SK-N-SH (cell line): ENCODE results near the gene RAB11B. TPM values are rescaled to one million over a fixed set of nuclear protein-coding genes. Genes with fewer than 3 reads are reported as not detected.

ENCODE experiments used
- CTCF ChIA-PET: fragments of 300-600, 350-600 bp; formaldehyde crosslinking; extraction: SDS; loops from one replicate; lab custom pipeline; 2021; lab: Yijun Ruan, JAX
- POLR2A ChIA-PET: fragments of 350-600 bp; sonication (Branson Sonifier 250); formaldehyde crosslinking; extraction: SDS; loops from one replicate; lab custom pipeline; 2020; ENCODE audit warnings: antibody characterized with exemption, inconsistent platforms; lab: Yijun Ruan, JAX
- DNase-seq: peaks from one replicate; pipeline ENCODE4 v3.0.0; 2012
- H2AFZ ChIP-seq: fragments of 200-600 bp; sonication (generic); 2 replicates; pipeline ENCODE4 v1.8.1; 2016; ENCODE audit warnings: antibody characterized with exemption, mild to moderate bottlenecking, low read depth
- H3F3A ChIP-seq: fragments of 200-600 bp; sonication (generic); replicated peaks from 2 replicates; pipeline ENCODE3; 2016; ENCODE audit warnings: antibody characterized with exemption, mild to moderate bottlenecking; ENCODE audit not compliant: insufficient read depth
- H3K27ac ChIP-seq, 2 experiments: fragments of 200-500 bp in 1 of 2; fragments of 200-600 bp in 1 of 2; sonication (Bioruptor generic) in 1 of 2; sonication (generic), shearing (Covaris generic) in 1 of 2; 2 replicates each; pipeline versions ENCODE4 v1.5.1 to v1.6.1; 2014 to 2016; ENCODE audit warnings: low read depth in 2 of 2, inconsistent platforms in 1 of 2, low read length in 1 of 2, mild to moderate bottlenecking in 1 of 2, mixed read lengths in 1 of 2
- H3K27me3 ChIP-seq: fragments of 200-600 bp; sonication (generic), shearing (Covaris generic); 2 replicates; pipeline ENCODE4 v1.6.1; 2016; ENCODE audit warnings: mixed run types; ENCODE audit not compliant: insufficient read depth
- H3K36me3 ChIP-seq, 2 experiments: fragments of 200-500 bp in 1 of 2; fragments of 200-600 bp in 1 of 2; sonication (Bioruptor generic) in 1 of 2; sonication (generic) in 1 of 2; replicated peaks in 1 of 2; 2 replicates each; pipeline versions ENCODE3 to v1.5.1; 2014 to 2016; ENCODE audit warnings: low read length in 1 of 2, mild to moderate bottlenecking in 1 of 2; ENCODE audit not compliant: insufficient read depth in 2 of 2, control insufficient read depth in 1 of 2
- H3K4me1 ChIP-seq, 2 experiments: fragments of 200-500 bp in 1 of 2; fragments of 200-600 bp in 1 of 2; sonication (Bioruptor generic) in 1 of 2; sonication (generic), shearing (Covaris generic) in 1 of 2; 2 replicates each; pipeline versions ENCODE4 v1.5.1 to v1.6.1; 2014 to 2016; ENCODE audit warnings: low read depth in 1 of 2, low read length in 1 of 2, mixed run types in 1 of 2; ENCODE audit not compliant: insufficient read depth in 2 of 2, control insufficient read depth in 1 of 2
- H3K4me2 ChIP-seq: fragments of 200-600 bp; sonication (generic), shearing (Covaris generic); 2 replicates; pipeline ENCODE4 v1.6.1; 2017; ENCODE audit warnings: mixed run types
- H3K4me3 ChIP-seq, 2 experiments: fragments of 200-500 bp in 1 of 2; fragments of 200-600 bp in 1 of 2; sonication (Bioruptor generic) in 1 of 2; sonication (generic), shearing (Covaris generic) in 1 of 2; 2 replicates each; pipeline versions ENCODE4 v1.5.1 to v1.8.1; 2014 to 2016; ENCODE audit warnings: low read depth in 2 of 2, inconsistent platforms in 1 of 2, low read length in 1 of 2, mild to moderate bottlenecking in 1 of 2, mixed read lengths in 1 of 2, moderate library complexity in 1 of 2
- H3K79me2 ChIP-seq: fragments of 200-600 bp; sonication (generic); 2 replicates; pipeline ENCODE4 v1.8.1; 2017; ENCODE audit warnings: mild to moderate bottlenecking; ENCODE audit not compliant: insufficient read depth
- H3K9ac ChIP-seq: fragments of 200-600 bp; sonication (generic); 2 replicates; pipeline ENCODE4 v1.6.1; 2017; ENCODE audit warnings: mixed run types
- H3K9me2 ChIP-seq: fragments of 200-600 bp; sonication (generic); 2 replicates; pipeline ENCODE4 v1.6.1; 2017; ENCODE audit warnings: mixed run types
- H3K9me3 ChIP-seq: fragments of 200-600 bp; sonication (generic); 2 replicates; pipeline ENCODE4 v1.6.1; 2017; ENCODE audit warnings: mixed run types, mild to moderate bottlenecking, moderate library complexity
- H4K20me1 ChIP-seq: fragments of 200-600 bp; sonication (generic); 2 replicates; pipeline ENCODE4 v1.6.1; 2017; ENCODE audit warnings: mild to moderate bottlenecking, mixed run types; ENCODE audit not compliant: insufficient read depth
- CHD2 ChIP-seq: fragments of 150-350 bp; IDR thresholded peaks from 2 replicates; pipeline ENCODE4 v1.6.1; 2018; ENCODE audit warnings: low read length; ENCODE audit not compliant: partially characterized antibody
- ELF1 ChIP-seq: IDR thresholded peaks from 2 replicates; pipeline ENCODE4 v1.4.0; 2012
- EP300 ChIP-seq, 2 experiments: IDR thresholded peaks; 2 replicates each; pipeline versions ENCODE4 v1.4.0 to v1.6.1; 2012; ENCODE audit warnings: borderline replicate concordance in 1 of 2, low read depth in 1 of 2, low read length in 1 of 2
- EZH2phosphoT487 ChIP-seq: fragments of 200-600 bp; sonication (generic); IDR thresholded peaks from 2 replicates; pipeline ENCODE4 v1.6.1; 2017; ENCODE audit warnings: low read depth, mixed run types, mild to moderate bottlenecking, antibody characterized with exemption, moderate library complexity, borderline replicate concordance
- FOXJ3 ChIP-seq: sonication (generic); formaldehyde crosslinking; IDR thresholded peaks from 2 replicates; pipeline ENCODE4 v1.5.1; 2020; ENCODE audit warnings: mild to moderate bottlenecking, missing genetic modification reagents
- FOXM1 ChIP-seq: IDR thresholded peaks from 2 replicates; pipeline ENCODE4 v1.4.0; 2012; ENCODE audit warnings: low read depth, mild to moderate bottlenecking
- GABPA ChIP-seq: IDR thresholded peaks from 2 replicates; pipeline ENCODE4 v1.4.0; 2012; ENCODE audit warnings: low read depth, mild to moderate bottlenecking
- GATA2 ChIP-seq: sonication (generic); formaldehyde crosslinking; IDR thresholded peaks from 2 replicates; pipeline ENCODE4 v1.5.0; 2020; ENCODE audit warnings: mild to moderate bottlenecking, missing genetic modification reagents
- JUND ChIP-seq: IDR thresholded peaks from 2 replicates; pipeline ENCODE4 v1.4.0; 2012
- MXI1 ChIP-seq: IDR thresholded peaks from 2 replicates; pipeline ENCODE4 v1.6.1; 2012; ENCODE audit warnings: mild to moderate bottlenecking, low read depth, low read length, improper control_type of control experiment
- POLR2AphosphoS5 ChIP-seq: IDR thresholded peaks from 2 replicates; pipeline ENCODE4 v1.6.1; 2012; ENCODE audit warnings: low read depth, low read length
- RCOR1 ChIP-seq: fragments of 150-350 bp; IDR thresholded peaks from 2 replicates; pipeline ENCODE4 v1.6.1; 2017; ENCODE audit warnings: antibody characterized with exemption, low read length
- RXRA ChIP-seq: IDR thresholded peaks from 2 replicates; pipeline ENCODE4 v1.4.0; 2012; ENCODE audit warnings: low read depth, mild to moderate bottlenecking, borderline replicate concordance
- TEAD4 ChIP-seq: IDR thresholded peaks from 2 replicates; pipeline ENCODE4 v1.4.0; 2012; ENCODE audit warnings: mild to moderate bottlenecking, borderline replicate concordance; ENCODE audit not compliant: insufficient read depth
- WGBS: methylation state at CpG from one replicate; pipeline ENCODE4 v1.1.6; 2017; ENCODE audit warnings: low lambda C conversion rate; 5-methylcytosine and 5-hydroxymethylcytosine counted together
- polyA plus RNA-seq, 3 experiments: library from polyadenylated mRNA; depleted of rRNA; stranded (reverse); fragments of >200 nt; gene quantifications; 2 replicates each; pipeline ENCODE4 v1.2.3, GENCODE V29; 2012
- TF ChIP-seq, protein P1 (sequence below): fragments of 150-350 bp; IDR thresholded peaks from 2 replicates; pipeline ENCODE4 v1.6.1; 2016; ENCODE audit warnings: mild to moderate bottlenecking, low read depth, low read length
- TF ChIP-seq, protein P2 (sequence below): IDR thresholded peaks from 2 replicates; pipeline ENCODE4 v1.4.0; 2012; ENCODE audit warnings: low read depth, borderline replicate concordance

Gene RAB11B
- polyA plus RNA-seq, 1 of the 3 experiments (the other 2 are of a cell fraction), result 127 TPM

DNA sequence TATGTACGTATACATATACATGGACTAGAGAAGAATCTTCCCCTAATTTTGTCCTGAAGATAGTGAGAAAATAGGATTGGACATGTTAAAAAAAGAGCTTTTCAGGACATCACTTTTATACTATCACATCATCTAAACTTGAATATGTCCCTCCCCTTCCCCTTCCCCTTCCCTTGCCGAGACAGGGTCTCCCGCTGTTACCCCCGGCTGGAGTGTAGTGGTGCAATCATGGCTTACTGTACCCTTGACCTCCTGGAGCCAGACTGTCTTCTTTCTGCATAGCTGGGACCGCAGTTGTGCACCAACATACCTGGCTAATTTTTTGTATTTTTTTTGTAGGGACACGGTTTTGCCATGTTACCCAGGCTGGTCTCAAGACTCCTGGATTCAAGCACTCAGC lies 61.2 kb downstream of the RAB11B start:
- DNase-seq, result no peak
- TF ChIP-seq, protein P1, sequence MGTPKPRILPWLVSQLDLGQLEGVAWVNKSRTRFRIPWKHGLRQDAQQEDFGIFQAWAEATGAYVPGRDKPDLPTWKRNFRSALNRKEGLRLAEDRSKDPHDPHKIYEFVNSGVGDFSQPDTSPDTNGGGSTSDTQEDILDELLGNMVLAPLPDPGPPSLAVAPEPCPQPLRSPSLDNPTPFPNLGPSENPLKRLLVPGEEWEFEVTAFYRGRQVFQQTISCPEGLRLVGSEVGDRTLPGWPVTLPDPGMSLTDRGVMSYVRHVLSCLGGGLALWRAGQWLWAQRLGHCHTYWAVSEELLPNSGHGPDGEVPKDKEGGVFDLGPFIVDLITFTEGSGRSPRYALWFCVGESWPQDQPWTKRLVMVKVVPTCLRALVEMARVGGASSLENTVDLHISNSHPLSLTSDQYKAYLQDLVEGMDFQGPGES, result no peak
- TF ChIP-seq FOXJ3 (CRISPR knock-in tag) (no peak), GABPA (no peak), TEAD4 (no peak), FOXM1 (no peak), MXI1 (no peak), EP300 (IDR thresholded peaks at IDR 0.05; ENCODE audit: borderline replicate concordance in 1 of 2, low read depth in 1 of 2, low read length in 1 of 2) (no peak), ELF1 (no peak), EZH2phosphoT487 (no peak), CHD2 (no peak), RXRA (no peak), POLR2AphosphoS5 (no peak), RCOR1 (no peak), GATA2 (CRISPR knock-in tag) (no peak), JUND (no peak)
- TF ChIP-seq, protein P2, sequence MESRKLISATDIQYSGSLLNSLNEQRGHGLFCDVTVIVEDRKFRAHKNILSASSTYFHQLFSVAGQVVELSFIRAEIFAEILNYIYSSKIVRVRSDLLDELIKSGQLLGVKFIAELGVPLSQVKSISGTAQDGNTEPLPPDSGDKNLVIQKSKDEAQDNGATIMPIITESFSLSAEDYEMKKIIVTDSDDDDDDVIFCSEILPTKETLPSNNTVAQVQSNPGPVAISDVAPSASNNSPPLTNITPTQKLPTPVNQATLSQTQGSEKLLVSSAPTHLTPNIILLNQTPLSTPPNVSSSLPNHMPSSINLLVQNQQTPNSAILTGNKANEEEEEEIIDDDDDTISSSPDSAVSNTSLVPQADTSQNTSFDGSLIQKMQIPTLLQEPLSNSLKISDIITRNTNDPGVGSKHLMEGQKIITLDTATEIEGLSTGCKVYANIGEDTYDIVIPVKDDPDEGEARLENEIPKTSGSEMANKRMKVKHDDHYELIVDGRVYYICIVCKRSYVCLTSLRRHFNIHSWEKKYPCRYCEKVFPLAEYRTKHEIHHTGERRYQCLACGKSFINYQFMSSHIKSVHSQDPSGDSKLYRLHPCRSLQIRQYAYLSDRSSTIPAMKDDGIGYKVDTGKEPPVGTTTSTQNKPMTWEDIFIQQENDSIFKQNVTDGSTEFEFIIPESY, result no peak
- no peaks in the 10 kb centered on the region for H3K9me2 ChIP-seq
- H3K9me3 ChIP-seq, result no peaks in the 10 kb centered on the region
- ChIA-PET POLR2A (no interaction called here), CTCF (interaction anchor here (0.6 to 1.1 kb wide), 4 partner anchors 16 to 184 kb away, joined by 3 to 5 read pairs (median 3); no protein-coding TSS in a partner anchor)
- H3K36me3 ChIP-seq, result peaks cover 39 to 40% of the 10 kb centered on the region in 2 experiments
- 80% methylated on average over 5 of the region's 6 CpGs for WGBS
- peaks cover 99% of the 10 kb centered on the region for H3K79me2 ChIP-seq
- peaks cover 11 to 15% of the 10 kb centered on the region in 2 experiments; a peak in 3 of 4 replicates for H3K4me1 ChIP-seq
- H3K9ac ChIP-seq, result no peak overlapping the region
- 0 out of 2 replicates have a peak overlapping the region, but pooled peaks have one; percentile 30 for H3K4me2 ChIP-seq
- peak overlapping the region in 1 of 2 experiments; percentile 13; a peak in 1 of 4 replicates for H3K27ac ChIP-seq
- H3K4me3 ChIP-seq, result no peak overlapping the region
- H2AFZ ChIP-seq, result no peak overlapping the region
- peaks cover 25% of the 10 kb centered on the region for H3F3A ChIP-seq
- peaks cover 98% of the 10 kb centered on the region for H4K20me1 ChIP-seq
- H3K27me3 ChIP-seq, result no peaks in the 10 kb centered on the region
